GM19351 (cell line): ENCODE data around the gene FAM72A.
"Not testable (repeated sequence)": the region's sequence is repeated elsewhere in the genome, so short reads cannot be mapped to it uniquely, and the experiment has no call there.

Experiments
- ATAC-seq: cut with Tn5 transposase; IDR thresholded peaks from one replicate; pipeline ENCODE4 v1.9.1; 2021; ENCODE audit warnings: mild to moderate bottlenecking, moderate library complexity; ENCODE audit not compliant: unreplicated experiment

FAM72A gene

GRCh38 chr1:206173110-206173719 is 29.4 kb downstream of the FAM72A start:
- not testable (repeated sequence) for ATAC-seq

GRCh38 chr1:206169794-206170193 is 32.8 kb downstream of the FAM72A start:
- not testable (repeated sequence) for ATAC-seq

GRCh38 chr1:206167350-206168029 is 35.1 kb downstream of the FAM72A start:
- not testable (repeated sequence) for ATAC-seq

GRCh38 chr1:206145771-206146290 is 56.8 kb downstream of the FAM72A start:
- no peak for ATAC-seq

- no peak for ATAC-seq
Measured at GRCh38 chr1:206144605-206145004, 58.0 kb downstream of the FAM72A start.

GRCh38 chr1:206143537-206144172 is 59.0 kb downstream of the FAM72A start:
- no peak for ATAC-seq

GRCh38 chr1:206142770-206143169 is 59.9 kb downstream of the FAM72A start:
- no peak for ATAC-seq

GRCh38 chr1:206142011-206142410 is 60.6 kb downstream of the FAM72A start:
- no peak for ATAC-seq

GRCh38 chr1:206136241-206136640 is 66.4 kb downstream of the FAM72A start:
- no peak for ATAC-seq
